OCI-LY1 (cell line): ENCODE results near the gene PARS2.

Source experiments
- CTCF ChIP-seq: fragments of 200-600 bp; sonication (generic), shearing (Covaris generic); IDR thresholded peaks from 2 replicates; pipeline ENCODE4 v1.5.1; 2017; ENCODE audit warnings: mild to moderate bottlenecking, antibody characterized with exemption, low read length, moderate library complexity, mixed read lengths
- EZH2 ChIP-seq: fragments of 200-600 bp; sonication (generic), shearing (Covaris generic); IDR thresholded peaks from 2 replicates; pipeline ENCODE4 v1.8.0; 2017; ENCODE audit warnings: borderline replicate concordance, mixed run types, mild to moderate bottlenecking, antibody characterized with exemption, low read length, moderate library complexity, mixed read lengths

- TF ChIP-seq CTCF (no peak), EZH2 (no peak)
These were observed 39.6 kb downstream of the PARS2 start for GRCh38 chr1:54724771-54725170.
